NB4 (cell line): ENCODE data around the gene CLDN18.

Source experiments
- DNase-seq: peaks from one replicate; pipeline ENCODE4 v3.0.0; 2010; ENCODE audit warnings: low read depth
- H3K4me3 ChIP-seq: one replicate; pipeline ENCODE4 v1.5.1; 2011; ENCODE audit warnings: mild to moderate bottlenecking, low read depth, low read length, moderate library complexity
- MAX ChIP-seq: IDR thresholded peaks from 2 replicates; pipeline ENCODE4 v1.6.1; 2011; ENCODE audit warnings: low read depth, low read length
- MYC ChIP-seq: IDR thresholded peaks from 2 replicates; pipeline ENCODE4 v1.6.1; 2011; ENCODE audit warnings: low read depth, low read length
- POLR2A ChIP-seq: IDR thresholded peaks from 2 replicates; pipeline ENCODE4 v1.6.1; 2011; ENCODE audit warnings: mild to moderate bottlenecking; ENCODE audit not compliant: insufficient read length; ENCODE audit errors: extremely low read depth
- TF ChIP-seq, protein P1 (sequence below): IDR thresholded peaks from one replicate; pipeline ENCODE4 v1.5.1; 2012; ENCODE audit warnings: low read depth, low read length

Gene CLDN18

GRCh38 chr3:138031536-138031935 is 21.6 kb downstream of the CLDN18 start:
- no peak for DNase-seq
- H3K4me3 ChIP-seq, result no peak overlapping the region
- TF ChIP-seq MAX (no peak), MYC (no peak), POLR2A (no peak)
- TF ChIP-seq, protein P1, sequence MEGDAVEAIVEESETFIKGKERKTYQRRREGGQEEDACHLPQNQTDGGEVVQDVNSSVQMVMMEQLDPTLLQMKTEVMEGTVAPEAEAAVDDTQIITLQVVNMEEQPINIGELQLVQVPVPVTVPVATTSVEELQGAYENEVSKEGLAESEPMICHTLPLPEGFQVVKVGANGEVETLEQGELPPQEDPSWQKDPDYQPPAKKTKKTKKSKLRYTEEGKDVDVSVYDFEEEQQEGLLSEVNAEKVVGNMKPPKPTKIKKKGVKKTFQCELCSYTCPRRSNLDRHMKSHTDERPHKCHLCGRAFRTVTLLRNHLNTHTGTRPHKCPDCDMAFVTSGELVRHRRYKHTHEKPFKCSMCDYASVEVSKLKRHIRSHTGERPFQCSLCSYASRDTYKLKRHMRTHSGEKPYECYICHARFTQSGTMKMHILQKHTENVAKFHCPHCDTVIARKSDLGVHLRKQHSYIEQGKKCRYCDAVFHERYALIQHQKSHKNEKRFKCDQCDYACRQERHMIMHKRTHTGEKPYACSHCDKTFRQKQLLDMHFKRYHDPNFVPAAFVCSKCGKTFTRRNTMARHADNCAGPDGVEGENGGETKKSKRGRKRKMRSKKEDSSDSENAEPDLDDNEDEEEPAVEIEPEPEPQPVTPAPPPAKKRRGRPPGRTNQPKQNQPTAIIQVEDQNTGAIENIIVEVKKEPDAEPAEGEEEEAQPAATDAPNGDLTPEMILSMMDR, result no peak

GRCh38 chr3:138032567-138032966 is 22.6 kb downstream of the CLDN18 start:
- no peak overlapping the region for H3K4me3 ChIP-seq
- TF ChIP-seq MAX (no peak), POLR2A (no peak), MYC (no peak)
- TF ChIP-seq, protein P1, result no peak
- DNase-seq, result no peak

- no peak for DNase-seq
- H3K4me3 ChIP-seq, result no peak overlapping the region
- no peak for TF ChIP-seq POLR2A
- TF ChIP-seq, protein P1, result no peak
- no peak for TF ChIP-seq MYC
- no peak for TF ChIP-seq MAX
These were observed 23.3 kb downstream of the CLDN18 start for GRCh38 chr3:138033202-138033691.

DNA sequence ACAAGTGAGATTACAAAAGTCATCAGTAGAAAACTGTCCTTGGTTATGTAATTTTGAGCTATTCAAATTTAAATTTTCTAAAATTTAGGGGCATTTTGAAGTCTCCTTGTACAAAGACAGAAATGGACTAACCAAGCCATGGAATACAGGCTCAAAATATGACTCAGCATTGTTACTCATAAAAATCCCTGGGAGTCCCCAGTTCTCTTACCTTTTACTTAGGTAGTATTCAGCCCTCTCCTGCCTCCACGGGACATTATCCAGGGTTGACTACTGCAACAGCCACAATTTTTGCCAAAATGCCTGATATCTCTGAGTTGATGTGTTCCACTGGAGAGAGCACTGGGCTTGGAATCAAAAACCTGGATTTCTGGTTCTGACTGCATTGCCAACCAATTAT is 25.0 kb downstream of the CLDN18 start:
- H3K4me3 ChIP-seq, result no peak overlapping the region
- no peak for DNase-seq
- TF ChIP-seq, protein P1, result no peak
- TF ChIP-seq POLR2A, result no peak
- no peak for TF ChIP-seq MAX
- no peak for TF ChIP-seq MYC

DNA sequence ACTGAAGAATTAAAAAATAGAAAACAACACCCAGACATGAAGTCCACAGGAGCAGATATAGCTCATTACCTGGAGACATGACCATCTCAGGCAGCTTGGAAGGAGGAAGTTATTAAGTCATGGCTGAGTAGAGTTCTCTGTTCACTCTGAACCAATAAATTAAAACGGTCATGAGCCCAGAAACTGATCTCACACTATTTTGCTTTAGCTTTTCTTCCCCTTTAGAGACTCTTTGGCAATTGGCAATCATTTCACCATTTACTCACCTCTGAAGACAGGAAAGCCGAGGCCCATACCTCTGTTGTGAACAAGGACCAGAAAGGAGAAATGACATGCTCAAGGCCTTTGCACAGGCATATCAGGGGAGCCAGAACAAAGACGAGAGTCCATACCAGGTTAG is 26.6 kb downstream of the CLDN18 start:
- no peak overlapping the region for H3K4me3 ChIP-seq
- TF ChIP-seq MYC, result no peak
- TF ChIP-seq, protein P1, result no peak
- TF ChIP-seq MAX, result no peak
- TF ChIP-seq POLR2A, result no peak
- peak; percentile 5 for DNase-seq
